ENCODE measurements around the gene SENP5. TPM values are rescaled to one million over a fixed set of nuclear protein-coding genes. Genes with fewer than 3 reads are reported as not detected.

SENP5 gene
- total and polyA plus RNA-seq, 9 donors, result 8.6 to 41.1 (median 28.5) TPM

DNA sequence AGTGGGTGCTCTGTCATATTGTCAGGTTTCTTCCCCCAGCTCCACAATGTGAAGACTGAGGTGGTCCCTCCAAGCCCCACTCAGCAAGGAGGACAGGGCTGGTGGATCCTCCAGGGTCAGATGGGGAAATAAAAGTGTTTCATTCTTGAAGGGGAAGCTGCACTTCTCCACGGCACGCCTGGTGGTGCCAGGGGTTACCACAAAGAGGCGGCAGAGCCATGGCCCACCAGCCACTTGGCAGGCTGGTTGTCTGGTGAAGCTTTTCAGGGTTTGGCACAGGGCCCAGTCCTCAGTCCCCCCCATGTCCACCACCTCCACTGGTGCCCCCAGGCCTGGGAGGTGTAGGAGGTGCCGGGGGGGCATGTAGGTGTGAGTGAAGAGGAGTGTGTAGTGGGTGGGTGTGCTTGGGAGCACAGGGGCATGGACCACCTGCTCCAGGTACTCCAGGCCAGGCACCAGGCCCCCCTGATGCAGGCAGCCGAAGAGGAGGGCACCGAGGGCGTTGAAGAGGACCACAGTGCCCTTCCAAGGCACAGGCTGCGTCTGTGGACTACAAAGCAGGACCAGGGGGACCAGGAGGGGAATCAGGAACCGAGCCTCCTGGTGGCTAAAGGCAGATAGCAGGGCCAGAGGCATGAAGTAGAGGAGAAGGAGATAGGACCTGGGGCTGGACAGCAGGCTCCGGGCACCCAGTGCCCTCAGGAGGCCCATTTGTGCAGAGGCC lies 79.6 kb downstream of the SENP5 start:
- 78 to 84% (median 83%) methylated on average over 10 of the region's 10 CpGs for WGBS, 3 donors

DNA sequence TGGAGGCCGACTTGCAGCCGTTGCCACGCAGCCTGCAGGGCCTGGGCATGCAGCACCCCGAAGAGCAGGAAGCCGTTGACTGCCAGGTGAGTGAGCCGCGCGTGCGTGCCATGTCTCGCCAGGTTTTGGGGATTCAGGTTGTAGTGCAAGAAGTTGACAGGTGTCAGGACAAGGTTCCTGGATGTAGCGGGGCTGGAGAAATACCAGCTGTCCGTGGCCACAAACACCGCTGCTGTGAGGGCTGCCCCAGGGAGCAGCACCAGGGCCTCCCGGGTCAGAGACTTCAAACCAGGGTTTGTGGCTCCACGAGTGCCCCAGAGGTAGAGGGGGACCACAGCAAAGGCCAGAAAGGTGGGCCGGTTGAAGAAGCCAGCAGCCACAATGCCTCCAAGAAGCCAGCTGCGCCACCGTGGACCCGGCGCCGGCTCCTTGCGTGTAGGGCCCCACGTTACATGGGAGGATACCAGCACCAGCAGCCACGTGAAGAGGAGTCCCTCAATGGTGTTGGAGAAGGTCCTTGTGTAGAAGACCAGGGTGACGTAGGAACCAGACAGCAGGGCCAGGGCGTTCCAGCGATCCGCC lies 80.2 kb downstream of the SENP5 start:
- Histone ChIP-seq H3K9me3 (no peaks in the 10 kb centered on the region), H3K4me3 (no peak overlapping the region), H3K27me3 (no peaks in the 10 kb centered on the region), H3K36me3 (no peaks in the 10 kb centered on the region), H3K4me1 (ENCODE audit: insufficient read depth) (peaks cover 3% of the 10 kb centered on the region), H3K27ac (no peak overlapping the region)
- 77 to 79% (median 78%) methylated on average over 28 of the region's 28 CpGs for WGBS, 3 donors
- TF ChIP-seq EP300 (IDR thresholded peaks at IDR 0.05), result no peak
- no peak for TF ChIP-seq POLR2A (IDR thresholded peaks at IDR 0.05)
- TF ChIP-seq, protein P1, sequence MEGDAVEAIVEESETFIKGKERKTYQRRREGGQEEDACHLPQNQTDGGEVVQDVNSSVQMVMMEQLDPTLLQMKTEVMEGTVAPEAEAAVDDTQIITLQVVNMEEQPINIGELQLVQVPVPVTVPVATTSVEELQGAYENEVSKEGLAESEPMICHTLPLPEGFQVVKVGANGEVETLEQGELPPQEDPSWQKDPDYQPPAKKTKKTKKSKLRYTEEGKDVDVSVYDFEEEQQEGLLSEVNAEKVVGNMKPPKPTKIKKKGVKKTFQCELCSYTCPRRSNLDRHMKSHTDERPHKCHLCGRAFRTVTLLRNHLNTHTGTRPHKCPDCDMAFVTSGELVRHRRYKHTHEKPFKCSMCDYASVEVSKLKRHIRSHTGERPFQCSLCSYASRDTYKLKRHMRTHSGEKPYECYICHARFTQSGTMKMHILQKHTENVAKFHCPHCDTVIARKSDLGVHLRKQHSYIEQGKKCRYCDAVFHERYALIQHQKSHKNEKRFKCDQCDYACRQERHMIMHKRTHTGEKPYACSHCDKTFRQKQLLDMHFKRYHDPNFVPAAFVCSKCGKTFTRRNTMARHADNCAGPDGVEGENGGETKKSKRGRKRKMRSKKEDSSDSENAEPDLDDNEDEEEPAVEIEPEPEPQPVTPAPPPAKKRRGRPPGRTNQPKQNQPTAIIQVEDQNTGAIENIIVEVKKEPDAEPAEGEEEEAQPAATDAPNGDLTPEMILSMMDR (IDR thresholded peaks at IDR 0.05), result no peak
- DNase-seq, result no peak
- intact Hi-C loops (cut with DNase I), result no loop called here

More for the DNA sequence above, 79.6 kb downstream of the SENP5 start:
- no peak overlapping the region for H3K4me3 ChIP-seq
- intact Hi-C loops (cut with DNase I), result no loop called here
- peaks cover 3% of the 10 kb centered on the region for H3K4me1 ChIP-seq (ENCODE audit: insufficient read depth)
- H3K27ac ChIP-seq, result no peak overlapping the region
- H3K9me3 ChIP-seq, result no peaks in the 10 kb centered on the region
- DNase-seq, result no peak
- H3K27me3 ChIP-seq, result no peaks in the 10 kb centered on the region
- H3K36me3 ChIP-seq, result no peaks in the 10 kb centered on the region
- TF ChIP-seq EP300 (IDR thresholded peaks at IDR 0.05), result no peak
- TF ChIP-seq, protein P1 (IDR thresholded peaks at IDR 0.05), result no peak
- no peak for TF ChIP-seq POLR2A (IDR thresholded peaks at IDR 0.05)

DNA sequence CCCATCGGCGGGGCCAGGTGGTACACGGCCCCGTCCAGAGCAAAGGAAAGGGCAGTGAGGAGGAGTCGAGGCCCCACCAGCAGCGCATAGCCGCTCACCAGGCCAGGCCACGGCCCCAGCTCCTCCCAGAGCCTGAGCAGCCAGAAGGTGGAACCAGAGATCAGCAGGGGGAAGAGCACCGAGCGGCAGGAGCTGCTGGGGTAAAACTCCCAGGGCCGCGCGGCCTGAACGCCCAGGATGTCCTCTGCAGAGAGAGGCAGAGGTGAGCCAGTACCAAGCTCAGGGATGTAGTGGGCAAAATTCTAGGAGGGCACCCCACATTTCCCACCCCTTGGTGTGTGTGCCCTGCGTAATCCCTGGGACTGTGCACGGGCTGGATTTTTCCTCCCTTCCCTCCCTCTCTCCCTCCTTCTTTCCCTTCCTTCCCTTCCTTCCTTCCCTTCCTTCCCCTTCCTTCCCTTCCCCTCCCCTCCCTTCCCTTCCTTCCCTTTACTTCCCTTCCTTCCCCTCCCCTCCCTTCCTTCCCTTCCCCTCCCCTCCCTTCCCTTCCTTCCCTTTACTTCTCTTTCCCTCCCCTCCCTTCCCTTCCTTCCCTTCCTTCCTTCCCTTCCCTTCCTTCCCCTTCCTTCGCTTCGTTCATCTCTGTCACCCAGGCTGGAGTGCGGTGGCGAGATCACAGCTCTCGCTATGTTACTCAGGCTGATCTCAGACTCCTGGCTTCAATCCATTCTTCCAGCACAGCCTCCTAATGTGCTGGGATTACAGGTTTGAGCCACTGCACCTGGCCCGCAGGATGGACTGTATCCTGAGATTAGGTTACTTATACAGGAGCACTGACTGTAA lies 80.9 kb downstream of the SENP5 start:
- no peak overlapping the region for H3K4me3 ChIP-seq
- intact Hi-C loops (cut with DNase I), result no loop called here
- H3K36me3 ChIP-seq, result no peaks in the 10 kb centered on the region
- no peaks in the 10 kb centered on the region for H3K27me3 ChIP-seq
- WGBS, 3 donors, result 25 to 38% (median 35%) methylated on average over 20 to 22 of the region's 22 CpGs
- no peak for DNase-seq
- H3K27ac ChIP-seq, result no peak overlapping the region
- no peaks in the 10 kb centered on the region for H3K4me1 ChIP-seq (ENCODE audit: insufficient read depth)
- TF ChIP-seq POLR2A (IDR thresholded peaks at IDR 0.05) (no peak), EP300 (IDR thresholded peaks at IDR 0.05) (no peak)
- TF ChIP-seq, protein P1 (IDR thresholded peaks at IDR 0.05), result no peak
- H3K9me3 ChIP-seq, result no peaks in the 10 kb centered on the region

DNA sequence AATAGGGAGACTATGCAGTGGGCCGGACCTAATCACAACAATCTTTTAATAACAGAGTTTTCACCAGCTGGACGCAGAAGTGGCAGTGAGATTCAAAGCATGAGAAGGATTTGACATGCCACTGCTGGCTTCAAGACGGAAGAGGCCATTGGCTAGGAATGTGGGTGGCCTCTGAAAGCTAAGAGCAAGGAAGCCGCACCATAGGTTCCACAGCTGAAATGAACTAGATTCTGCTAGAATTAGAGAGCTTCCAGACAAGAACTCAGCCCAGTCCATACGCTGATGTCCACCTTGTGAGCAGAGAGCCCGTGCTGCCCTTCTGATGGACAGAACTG lies 81.5 kb downstream of the SENP5 start:
- Histone ChIP-seq H3K27me3 (no peaks in the 10 kb centered on the region), H3K4me3 (no peak overlapping the region), H3K36me3 (no peaks in the 10 kb centered on the region), H3K27ac (no peak overlapping the region), H3K4me1 (ENCODE audit: insufficient read depth) (no peaks in the 10 kb centered on the region), H3K9me3 (no peaks in the 10 kb centered on the region)
- no peak for DNase-seq
- intact Hi-C loops (cut with DNase I), result no loop called here
- WGBS, 3 donors, result 35 to 66% (median 43%) methylated on average over 6 of the region's 6 CpGs
- no peak for TF ChIP-seq POLR2A (IDR thresholded peaks at IDR 0.05)
- no peak for TF ChIP-seq EP300 (IDR thresholded peaks at IDR 0.05)
- TF ChIP-seq, protein P1 (IDR thresholded peaks at IDR 0.05), result no peak
